ENCODE data around the gene ZCCHC24.

The ZCCHC24 gene

GRCh38 chr10:79472449-79472848, 27.0 kb upstream of the ZCCHC24 start:
- DNase-seq: no peak

- no peak for DNase-seq
Observed at GRCh38 chr10:79471776-79472175, 26.4 kb upstream of the ZCCHC24 start.

GRCh38 chr10:79470096-79470495, 24.7 kb upstream of the ZCCHC24 start:
- no peak for DNase-seq

GRCh38 chr10:79468841-79469585, 23.6 kb upstream of the ZCCHC24 start:
- no peak for DNase-seq

GRCh38 chr10:79468015-79468560, 22.7 kb upstream of the ZCCHC24 start:
- DNase-seq: no peak

- no peak for DNase-seq
Observed at GRCh38 chr10:79465341-79465740, 19.9 kb upstream of the ZCCHC24 start.

- no peak for DNase-seq
Observed at GRCh38 chr10:79463578-79464496, 18.4 kb upstream of the ZCCHC24 start.

- DNase-seq: no peak
Observed at GRCh38 chr10:79460687-79461086, 15.3 kb upstream of the ZCCHC24 start.

- no peak for DNase-seq
Observed at GRCh38 chr10:79459243-79459642, 13.8 kb upstream of the ZCCHC24 start.

GRCh38 chr10:79458483-79458882, 13.1 kb upstream of the ZCCHC24 start:
- DNase-seq: no peak

- DNase-seq: no peak
Observed at GRCh38 chr10:79457256-79457785, 11.9 kb upstream of the ZCCHC24 start.

- peak; percentile 72 for DNase-seq
Observed at GRCh38 chr10:79454259-79454658, 8.8 kb upstream of the ZCCHC24 start.

GRCh38 chr10:79453392-79453791, 8.0 kb upstream of the ZCCHC24 start:
- DNase-seq: no peak

GRCh38 chr10:79452174-79452611, 6.8 kb upstream of the ZCCHC24 start:
- DNase-seq: no peak

- no peak for DNase-seq
Observed at GRCh38 chr10:79451046-79451699, 5.7 kb upstream of the ZCCHC24 start.

GRCh38 chr10:79449181-79450146, 4.0 kb upstream of the ZCCHC24 start:
- no peak for DNase-seq

- DNase-seq: no peak
Observed at GRCh38 chr10:79448732-79449049, 3.3 kb upstream of the ZCCHC24 start.

GRCh38 chr10:79447911-79448731, 2.7 kb upstream of the ZCCHC24 start:
- no peak for DNase-seq

- DNase-seq: peak; percentile 35
Observed at GRCh38 chr10:79447249-79447648, 1.8 kb upstream of the ZCCHC24 start.

- DNase-seq: no peak
Observed at GRCh38 chr10:79446758-79447084, 1.3 kb upstream of the ZCCHC24 start.
